HepG2 (cell line): ENCODE results near the gene CAPS. TPM values are rescaled to one million over a fixed set of nuclear protein-coding genes. Genes with fewer than 3 reads are reported as not detected.

Experiments
- AFF4 ChIP-seq: sonication (generic); formaldehyde crosslinking; IDR thresholded peaks from 2 replicates; pipeline ENCODE4 v1.4.0; 2020; ENCODE audit warnings: missing genetic modification reagents
- MEF2D ChIP-seq: sonication (generic); formaldehyde crosslinking; IDR thresholded peaks from 2 replicates; pipeline ENCODE4 v1.5.1; 2020; ENCODE audit warnings: mild to moderate bottlenecking, missing genetic modification reagents
- NFE2 ChIP-seq: sonication (generic); formaldehyde crosslinking; IDR thresholded peaks from 2 replicates; pipeline ENCODE4 v1.4.0; 2020; ENCODE audit warnings: missing genetic modification reagents
- PAX8 ChIP-seq: sonication (generic); formaldehyde crosslinking; IDR thresholded peaks from 2 replicates; pipeline ENCODE4 v1.8.0; 2022; ENCODE audit warnings: mild to moderate bottlenecking, missing genetic modification reagents, borderline replicate concordance
- PRPF4 ChIP-seq: fragments of 200-400 bp; formaldehyde crosslinking; IDR thresholded peaks from 2 replicates; pipeline ENCODE4 v1.6.1; 2016; ENCODE audit warnings: low read length, low read depth; ENCODE audit not compliant: poor library complexity, severe bottlenecking
- RFX5 ChIP-seq: IDR thresholded peaks from 2 replicates; pipeline ENCODE4 v1.6.1; 2011; ENCODE audit warnings: low read depth, low read length, improper control_type of control experiment
- TARDBP ChIP-seq: sonication (generic); formaldehyde crosslinking; IDR thresholded peaks from 2 replicates; pipeline ENCODE4 v1.8.0; 2022; ENCODE audit warnings: mild to moderate bottlenecking, missing genetic modification reagents
- ZBTB25 ChIP-seq: IDR thresholded peaks from 2 replicates; pipeline ENCODE4 v1.6.1; 2018; ENCODE audit warnings: missing genetic modification reagents
- ZNF281 ChIP-seq: sonication (generic); formaldehyde crosslinking; IDR thresholded peaks from 2 replicates; pipeline ENCODE4 v1.4.0; 2020; ENCODE audit warnings: missing genetic modification reagents, borderline replicate concordance
- ZNF772 ChIP-seq: sonication (generic); formaldehyde crosslinking; IDR thresholded peaks from 2 replicates; pipeline ENCODE4 v1.5.0; 2020; ENCODE audit warnings: mild to moderate bottlenecking, missing genetic modification reagents
- polyA plus RNA-seq, 8 experiments: library from polyadenylated mRNA; depleted of rRNA in 3 of 8; stranded (reverse) in 7 of 8; unstranded in 1 of 8; fragments of >200 nt; fragmentation: Illumina TruSeq in 4 of 8; extraction: Trizol in 4 of 8; gene quantifications; 2 replicates each; pipeline versions ENCODE4 v1.2.1 to v1.2.3, GENCODE V29; 2011 to 2016; ENCODE audit warnings: low read depth in 4 of 8, missing spikeins in 1 of 8, mixed read lengths in 1 of 8; ENCODE audit not compliant: insufficient read depth in 1 of 8
- total RNA-seq, 5 experiments: library from RNA; depleted of rRNA; stranded (reverse); fragments of >200 nt; fragmentation: Illumina TruSeq; extraction: Trizol; gene quantifications; 2 replicates each; pipeline ENCODE4 v1.2.3, GENCODE V29; 2016; ENCODE audit warnings: low read depth in 1 of 5
- TF ChIP-seq, protein P1 (sequence below): sonication (generic); formaldehyde crosslinking; IDR thresholded peaks from 2 replicates; pipeline ENCODE4 v1.4.0; 2020; ENCODE audit warnings: missing genetic modification reagents, borderline replicate concordance
- TF ChIP-seq, protein P2 (sequence below): sonication (generic); formaldehyde crosslinking; IDR thresholded peaks from 2 replicates; pipeline ENCODE4 v1.9.0; 2021; ENCODE audit warnings: missing genetic modification reagents, borderline replicate concordance

Gene CAPS
- total and polyA plus RNA-seq, 2 of the 13 experiments (the other 11 are each of a cell fraction or from before 2014, with no cell fraction given) = 3.1 TPM

- TF ChIP-seq ZBTB25 (peak; percentile 85), PRPF4 (no peak), RFX5 (no peak), AFF4 (CRISPR knock-in tag) (no peak), PAX8 (CRISPR knock-in tag) (no peak), TARDBP (CRISPR knock-in tag) (peak; percentile 56; the same call in 1 of the 2 replicates), MEF2D (CRISPR knock-in tag) (0 out of 2 replicates have a peak, but pooled peaks have one; percentile 50), ZNF772 (no peak), ZNF281 (CRISPR knock-in tag) (no peak), NFE2 (CRISPR knock-in tag) (no peak)
- TF ChIP-seq, protein P1, sequence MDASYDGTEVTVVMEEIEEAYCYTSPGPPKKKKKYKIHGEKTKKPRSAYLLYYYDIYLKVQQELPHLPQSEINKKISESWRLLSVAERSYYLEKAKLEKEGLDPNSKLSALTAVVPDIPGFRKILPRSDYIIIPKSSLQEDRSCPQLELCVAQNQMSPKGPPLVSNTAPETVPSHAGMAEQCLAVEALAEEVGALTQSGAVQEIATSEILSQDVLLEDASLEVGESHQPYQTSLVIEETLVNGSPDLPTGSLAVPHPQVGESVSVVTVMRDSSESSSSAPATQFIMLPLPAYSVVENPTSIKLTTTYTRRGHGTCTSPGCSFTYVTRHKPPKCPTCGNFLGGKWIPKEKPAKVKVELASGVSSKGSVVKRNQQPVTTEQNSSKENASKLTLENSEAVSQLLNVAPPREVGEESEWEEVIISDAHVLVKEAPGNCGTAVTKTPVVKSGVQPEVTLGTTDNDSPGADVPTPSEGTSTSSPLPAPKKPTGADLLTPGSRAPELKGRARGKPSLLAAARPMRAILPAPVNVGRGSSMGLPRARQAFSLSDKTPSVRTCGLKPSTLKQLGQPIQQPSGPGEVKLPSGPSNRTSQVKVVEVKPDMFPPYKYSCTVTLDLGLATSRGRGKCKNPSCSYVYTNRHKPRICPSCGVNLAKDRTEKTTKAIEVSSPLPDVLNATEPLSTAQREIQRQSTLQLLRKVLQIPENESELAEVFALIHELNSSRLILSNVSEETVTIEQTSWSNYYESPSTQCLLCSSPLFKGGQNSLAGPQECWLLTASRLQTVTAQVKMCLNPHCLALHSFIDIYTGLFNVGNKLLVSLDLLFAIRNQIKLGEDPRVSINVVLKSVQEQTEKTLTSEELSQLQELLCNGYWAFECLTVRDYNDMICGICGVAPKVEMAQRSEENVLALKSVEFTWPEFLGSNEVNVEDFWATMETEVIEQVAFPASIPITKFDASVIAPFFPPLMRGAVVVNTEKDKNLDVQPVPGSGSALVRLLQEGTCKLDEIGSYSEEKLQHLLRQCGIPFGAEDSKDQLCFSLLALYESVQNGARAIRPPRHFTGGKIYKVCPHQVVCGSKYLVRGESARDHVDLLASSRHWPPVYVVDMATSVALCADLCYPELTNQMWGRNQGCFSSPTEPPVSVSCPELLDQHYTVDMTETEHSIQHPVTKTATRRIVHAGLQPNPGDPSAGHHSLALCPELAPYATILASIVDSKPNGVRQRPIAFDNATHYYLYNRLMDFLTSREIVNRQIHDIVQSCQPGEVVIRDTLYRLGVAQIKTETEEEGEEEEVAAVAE = no peak
- TF ChIP-seq, protein P2, sequence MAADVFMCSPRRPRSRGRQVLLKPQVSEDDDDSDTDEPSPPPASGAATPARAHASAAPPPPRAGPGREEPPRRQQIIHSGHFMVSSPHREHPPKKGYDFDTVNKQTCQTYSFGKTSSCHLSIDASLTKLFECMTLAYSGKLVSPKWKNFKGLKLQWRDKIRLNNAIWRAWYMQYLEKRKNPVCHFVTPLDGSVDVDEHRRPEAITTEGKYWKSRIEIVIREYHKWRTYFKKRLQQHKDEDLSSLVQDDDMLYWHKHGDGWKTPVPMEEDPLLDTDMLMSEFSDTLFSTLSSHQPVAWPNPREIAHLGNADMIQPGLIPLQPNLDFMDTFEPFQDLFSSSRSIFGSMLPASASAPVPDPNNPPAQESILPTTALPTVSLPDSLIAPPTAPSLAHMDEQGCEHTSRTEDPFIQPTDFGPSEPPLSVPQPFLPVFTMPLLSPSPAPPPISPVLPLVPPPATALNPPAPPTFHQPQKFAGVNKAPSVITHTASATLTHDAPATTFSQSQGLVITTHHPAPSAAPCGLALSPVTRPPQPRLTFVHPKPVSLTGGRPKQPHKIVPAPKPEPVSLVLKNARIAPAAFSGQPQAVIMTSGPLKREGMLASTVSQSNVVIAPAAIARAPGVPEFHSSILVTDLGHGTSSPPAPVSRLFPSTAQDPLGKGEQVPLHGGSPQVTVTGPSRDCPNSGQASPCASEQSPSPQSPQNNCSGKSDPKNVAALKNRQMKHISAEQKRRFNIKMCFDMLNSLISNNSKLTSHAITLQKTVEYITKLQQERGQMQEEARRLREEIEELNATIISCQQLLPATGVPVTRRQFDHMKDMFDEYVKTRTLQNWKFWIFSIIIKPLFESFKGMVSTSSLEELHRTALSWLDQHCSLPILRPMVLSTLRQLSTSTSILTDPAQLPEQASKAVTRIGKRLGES = no peak
Observed at GRCh38 chr19:5891938-5892771, 21.9 kb upstream of the CAPS start (continued).
